ENCODE measurements around the gene CRBN. TPM values are rescaled to one million over a fixed set of nuclear protein-coding genes. Genes with fewer than 3 reads are reported as not detected.

The CRBN gene
- polyA plus RNA-seq, 3 donors: 80.1 to 85.5 (median 81.1) TPM

DNA sequence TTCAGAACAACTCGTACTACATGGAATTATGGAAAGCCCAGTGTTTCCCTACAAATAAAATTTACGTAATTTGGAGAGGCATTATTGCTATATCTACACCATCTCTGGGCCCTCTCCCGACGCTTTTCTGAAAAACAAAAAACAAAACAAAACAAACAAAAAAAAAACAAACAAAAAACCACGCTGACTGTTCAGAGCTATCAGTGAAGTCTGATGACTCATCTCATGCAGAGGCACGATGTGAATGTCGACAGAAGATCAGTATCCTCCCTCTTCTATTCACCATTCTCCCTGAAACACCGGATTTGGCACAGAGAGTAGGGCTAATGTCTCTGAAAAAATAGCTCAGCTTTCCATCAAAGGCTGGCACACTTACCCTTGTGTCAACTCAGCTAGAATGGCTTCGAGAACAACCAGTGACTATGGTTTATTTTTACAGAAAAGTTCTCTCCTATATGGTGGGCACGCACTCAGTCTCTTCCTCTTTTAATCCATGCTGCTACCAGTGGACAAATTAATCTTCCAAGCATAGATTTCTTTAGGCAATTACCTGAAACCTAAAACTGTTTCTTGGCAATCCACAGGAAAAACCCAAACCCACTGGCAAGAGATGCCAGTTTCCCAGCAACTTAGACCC is 1.5 kb downstream of the CRBN start:
- no peak for DNase-seq (ENCODE audit: low read depth in 3 of 3, low spot score in 2 of 3)

DNA sequence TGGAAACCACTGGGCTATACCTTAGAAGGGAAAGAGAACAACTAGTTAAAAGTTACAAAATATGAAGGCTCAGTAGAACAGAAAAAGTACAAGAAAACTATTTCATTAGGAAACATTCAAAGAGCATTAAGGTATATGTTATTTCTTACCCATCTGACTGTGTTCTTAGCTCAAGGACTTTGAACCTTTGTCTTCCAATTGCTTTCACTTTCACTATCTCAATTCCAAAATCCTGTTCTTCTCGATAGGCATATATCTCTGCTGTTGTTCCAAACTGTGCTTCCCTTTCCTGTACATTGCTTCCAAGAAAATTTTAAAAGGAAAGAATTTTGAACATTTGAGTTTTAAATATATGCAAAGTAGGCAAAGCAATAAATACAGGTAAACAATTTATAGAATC is 6.9 kb downstream of the CRBN start:
- DNase-seq (ENCODE audit: low read depth in 3 of 3, low spot score in 2 of 3): no peak

DNA sequence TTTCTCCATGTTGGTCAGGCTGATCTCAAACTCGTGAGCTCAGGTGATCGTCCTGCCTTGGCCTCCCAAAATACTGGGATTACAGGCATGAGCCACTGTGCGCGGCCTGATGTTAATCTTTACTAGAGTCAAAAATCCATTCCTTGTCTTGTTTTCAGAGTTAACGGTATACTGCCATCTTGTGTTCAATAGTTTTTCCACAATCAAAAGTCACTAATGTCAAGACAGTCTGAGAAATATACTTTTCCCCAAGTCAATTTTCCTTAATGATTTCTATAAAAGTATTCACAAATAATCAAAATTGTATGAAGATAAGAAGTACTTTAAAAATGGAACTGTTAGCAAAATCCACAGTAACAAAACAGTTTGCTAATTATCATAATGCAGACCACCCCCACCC is 8.5 kb downstream of the CRBN start:
- no peak for DNase-seq (ENCODE audit: low read depth in 3 of 3, low spot score in 2 of 3)

DNA sequence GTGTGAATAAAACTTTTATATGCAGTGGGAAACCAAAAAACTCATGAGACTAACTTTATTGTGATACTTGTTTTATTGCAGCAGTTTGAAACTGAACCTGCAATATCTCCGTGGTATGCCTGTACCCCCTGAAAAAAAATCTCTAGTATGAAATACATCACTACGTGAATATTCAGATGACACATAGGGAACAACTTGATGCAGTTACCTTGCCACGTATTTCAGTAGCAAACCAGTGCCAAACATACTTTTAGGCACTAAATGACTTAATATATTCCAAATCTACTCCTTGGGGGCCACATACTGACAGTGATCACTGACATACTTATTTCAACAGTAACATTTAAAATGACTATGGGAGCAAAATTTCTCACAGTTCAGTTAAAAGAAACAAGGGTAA is 13.8 kb downstream of the CRBN start:
- DNase-seq (ENCODE audit: low read depth in 3 of 3, low spot score in 2 of 3): no peak

DNA sequence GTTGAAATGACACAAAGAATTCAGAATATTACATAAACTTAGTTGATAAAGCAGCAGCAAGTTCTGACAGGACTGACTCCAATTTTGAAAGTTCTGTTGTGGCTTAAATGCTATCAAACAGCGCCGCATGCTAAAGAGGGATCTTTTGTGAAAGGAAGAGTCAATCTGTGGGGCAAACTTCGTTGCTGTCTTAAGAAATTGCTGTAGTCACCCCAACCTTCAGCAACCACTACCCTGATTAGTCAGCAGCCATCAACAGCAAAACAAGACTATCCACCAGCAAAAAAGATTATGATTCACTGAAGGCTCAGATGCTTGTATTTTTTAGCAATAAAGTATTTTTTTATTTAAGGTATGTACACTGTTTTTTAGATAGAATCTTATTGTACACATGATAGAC is 14.2 kb downstream of the CRBN start:
- no peak for DNase-seq (ENCODE audit: low read depth in 3 of 3, low spot score in 2 of 3)

DNA sequence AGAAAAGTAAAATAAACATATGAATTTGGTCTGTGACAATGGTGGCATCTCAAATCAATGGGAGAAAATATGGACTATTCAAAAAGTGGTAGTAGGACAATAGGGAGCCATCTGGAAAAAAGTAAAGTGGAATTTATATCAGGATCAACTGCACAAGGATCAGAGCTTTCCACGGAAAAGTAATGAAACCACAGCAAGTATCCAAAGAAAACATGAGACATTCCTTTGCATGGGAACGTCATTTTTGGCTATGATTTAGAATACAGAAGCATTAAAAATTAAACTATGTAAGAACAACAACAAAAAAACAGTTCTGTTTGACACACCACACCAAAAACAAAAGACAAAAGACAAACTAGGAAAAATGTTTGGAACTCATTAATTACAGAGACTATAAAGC is 18.7 kb downstream of the CRBN start:
- no peak for DNase-seq (ENCODE audit: low read depth in 3 of 3, low spot score in 2 of 3)

DNA sequence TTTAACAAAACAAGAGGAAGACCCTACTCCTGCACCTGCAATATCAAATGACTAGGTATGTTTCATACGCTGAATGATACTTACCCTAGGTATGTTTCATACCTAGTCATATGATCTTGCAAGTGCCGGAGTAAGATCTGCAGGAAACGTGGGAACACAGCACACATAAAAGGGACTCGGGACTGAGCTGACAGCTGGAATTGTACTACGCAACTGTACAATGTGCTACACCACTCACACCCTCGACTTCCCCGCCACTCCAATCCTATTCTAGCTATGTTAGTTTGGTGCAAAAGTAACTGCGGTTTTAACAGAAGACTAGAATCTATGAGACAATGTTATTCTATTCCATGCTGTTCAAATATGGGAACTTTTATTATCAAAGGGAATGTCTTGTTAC is 22.0 kb downstream of the CRBN start:
- no peak for DNase-seq (ENCODE audit: low read depth in 3 of 3, low spot score in 2 of 3)

DNA sequence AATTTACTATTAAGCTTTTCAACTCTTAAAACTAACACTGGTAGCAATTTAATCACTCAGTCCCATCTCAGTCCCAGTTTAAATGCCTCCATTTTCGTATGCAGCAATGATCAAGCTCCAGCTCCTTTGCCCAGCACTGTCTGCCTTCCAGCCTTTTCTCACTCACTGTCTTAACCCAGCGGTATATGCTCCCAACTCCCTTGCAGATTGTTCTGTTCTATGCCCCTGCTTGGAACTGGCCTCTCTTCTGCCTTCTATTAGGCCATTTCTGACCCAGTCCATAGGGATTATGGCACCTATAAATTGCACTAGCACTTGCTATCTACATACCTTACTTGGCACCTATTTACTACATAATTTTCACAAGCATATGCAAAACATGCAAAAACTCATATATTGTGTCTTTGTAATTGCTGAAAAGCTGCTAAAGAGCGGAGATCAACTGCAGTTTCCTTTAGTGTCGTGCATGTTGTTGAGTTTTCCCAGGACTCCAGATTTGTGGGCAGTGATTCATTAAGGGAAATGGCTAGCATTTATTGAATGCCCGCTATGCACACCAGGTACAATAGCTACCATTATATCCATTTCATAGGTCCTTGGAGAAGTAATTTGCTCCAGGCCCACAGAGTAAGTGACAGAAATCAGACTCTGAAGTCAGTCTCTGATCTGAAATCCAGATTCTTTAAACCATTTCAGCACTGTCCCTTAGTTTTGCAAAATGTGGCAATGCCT is 24.4 kb downstream of the CRBN start:
- no peak for DNase-seq (ENCODE audit: low read depth in 3 of 3, low spot score in 2 of 3)

DNA sequence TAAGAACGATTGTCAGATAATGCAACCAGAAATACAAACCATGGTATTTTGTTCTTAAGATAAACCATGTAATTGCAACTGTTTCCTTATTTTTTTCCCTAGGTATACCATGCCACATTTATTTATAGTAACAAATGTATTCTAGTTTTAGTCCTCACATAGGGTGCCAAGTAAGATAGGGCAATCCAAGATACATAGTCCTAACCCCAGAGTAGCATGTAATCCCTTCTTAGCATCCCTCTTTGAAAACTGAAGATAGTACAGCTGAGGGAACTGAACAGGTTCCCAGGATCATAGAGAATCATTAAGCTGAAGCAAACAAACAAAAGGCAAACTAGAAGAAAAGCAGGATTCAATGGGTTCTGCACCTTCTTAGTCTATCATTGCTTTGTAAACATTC is 28.0 kb downstream of the CRBN start:
- DNase-seq (ENCODE audit: low read depth in 3 of 3, low spot score in 2 of 3): no peak

DNA sequence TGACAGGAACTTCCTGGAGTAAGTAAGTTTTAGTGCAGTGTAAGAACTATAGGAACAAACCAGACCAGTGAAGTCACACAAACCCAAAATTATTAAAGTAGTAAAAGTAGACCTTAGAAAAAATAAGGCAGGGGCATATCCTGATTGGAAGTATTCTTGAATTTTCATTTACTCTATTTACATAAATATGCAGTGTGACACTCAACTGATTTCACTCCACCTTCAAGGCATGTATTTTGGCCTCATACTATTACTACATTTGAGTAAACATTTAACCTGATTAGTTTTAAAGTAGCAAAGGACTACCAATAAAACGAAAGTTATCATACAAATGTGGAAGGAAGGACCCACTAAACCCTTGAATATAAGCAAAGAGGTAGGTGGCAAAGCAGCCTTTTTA is 29.9 kb downstream of the CRBN start:
- no peak for DNase-seq (ENCODE audit: low read depth in 3 of 3, low spot score in 2 of 3)

DNA sequence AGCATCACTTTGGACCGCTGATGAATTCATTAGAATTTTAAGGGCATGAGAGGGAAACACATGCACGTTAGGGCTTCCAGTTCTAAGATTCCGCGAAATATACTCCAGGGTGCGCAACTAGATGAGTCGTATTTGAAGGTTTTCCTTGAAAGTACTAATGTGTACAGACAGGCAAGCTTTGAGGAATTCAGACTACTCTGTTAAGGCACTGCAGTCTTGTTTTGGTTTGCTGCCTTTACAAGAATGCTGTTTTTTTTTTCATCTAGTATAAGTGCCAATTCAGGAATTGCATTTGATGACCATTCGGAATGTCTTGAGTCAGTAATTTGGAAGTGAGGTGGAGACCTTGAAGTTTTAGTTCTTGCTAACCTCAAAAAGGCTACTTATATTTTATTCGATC is 33.7 kb downstream of the CRBN start:
- no peak for DNase-seq (ENCODE audit: low read depth in 3 of 3, low spot score in 2 of 3)

DNA sequence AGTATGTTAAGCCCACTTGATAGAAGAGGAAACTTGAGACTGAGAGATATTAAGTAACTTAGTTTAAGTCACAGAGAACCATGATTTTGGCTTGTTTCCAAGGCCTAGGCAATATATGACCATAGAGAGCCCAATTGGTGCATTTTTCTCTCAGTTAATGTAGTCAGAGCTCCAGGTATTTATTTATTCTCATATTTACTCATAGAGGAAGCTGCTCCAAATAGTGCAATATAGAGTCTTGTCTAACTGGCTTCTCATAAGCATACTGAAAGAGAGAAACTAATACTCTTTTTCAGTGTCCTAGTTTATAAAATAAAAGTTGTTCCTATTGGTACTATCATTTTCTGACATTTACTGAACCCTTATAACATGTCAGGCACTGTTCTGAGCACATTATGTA is 37.6 kb downstream of the CRBN start:
- DNase-seq (ENCODE audit: low read depth in 3 of 3, low spot score in 2 of 3): no peak

DNA sequence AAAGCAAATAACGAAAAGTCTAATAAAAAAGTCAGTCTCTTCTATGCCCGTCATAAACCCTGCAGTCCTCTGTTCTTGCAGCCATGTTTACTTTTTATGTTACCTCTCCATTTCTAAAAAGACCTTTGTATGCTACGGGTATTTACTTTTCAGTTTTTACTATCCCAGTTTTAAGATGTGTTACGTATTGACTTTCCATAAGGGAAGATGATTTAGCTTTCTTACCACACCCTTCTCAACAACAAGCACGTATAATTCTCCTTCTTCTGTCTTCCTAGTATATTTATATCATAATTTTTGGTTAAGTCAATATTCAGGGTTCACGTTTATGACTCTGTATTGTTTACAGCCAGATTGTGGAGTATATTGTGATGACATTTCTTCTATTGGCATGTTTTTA is 42.0 kb downstream of the CRBN start:
- no peak for DNase-seq (ENCODE audit: low read depth in 3 of 3, low spot score in 2 of 3)

DNA sequence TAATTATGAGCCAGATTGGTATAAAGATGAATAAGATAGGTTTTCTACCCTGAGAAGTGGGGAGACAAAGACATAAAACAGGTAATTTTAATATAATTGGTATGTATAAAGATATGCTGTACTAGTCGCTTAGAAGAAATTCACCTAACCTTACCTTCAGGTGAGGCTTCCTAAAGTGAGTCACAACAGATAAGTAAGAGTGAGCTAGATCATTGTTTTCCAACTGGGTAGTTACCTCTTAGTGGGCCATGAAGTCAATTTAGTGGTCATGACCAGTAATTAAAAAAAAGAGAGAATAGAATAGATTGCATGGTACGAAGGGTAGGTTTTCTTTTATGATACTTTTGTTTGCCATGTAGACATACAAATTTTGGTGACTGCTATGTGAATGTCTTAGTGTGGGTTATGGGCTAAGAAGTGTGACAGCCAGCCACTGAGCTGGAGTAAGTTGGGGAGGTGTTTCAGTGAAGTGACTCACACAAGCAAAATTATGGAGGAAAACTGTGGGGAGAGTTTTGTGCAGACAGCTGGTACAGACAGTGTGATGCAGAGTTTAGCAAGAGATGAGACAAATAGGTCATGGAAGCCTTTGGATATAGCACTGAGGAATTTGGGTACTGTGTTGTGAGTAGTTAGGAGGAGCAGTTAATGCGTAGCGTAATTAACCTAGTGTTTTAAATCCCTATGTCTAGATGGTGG is 44.6 kb downstream of the CRBN start:
- no peak for DNase-seq (ENCODE audit: low read depth in 3 of 3, low spot score in 2 of 3)

DNA sequence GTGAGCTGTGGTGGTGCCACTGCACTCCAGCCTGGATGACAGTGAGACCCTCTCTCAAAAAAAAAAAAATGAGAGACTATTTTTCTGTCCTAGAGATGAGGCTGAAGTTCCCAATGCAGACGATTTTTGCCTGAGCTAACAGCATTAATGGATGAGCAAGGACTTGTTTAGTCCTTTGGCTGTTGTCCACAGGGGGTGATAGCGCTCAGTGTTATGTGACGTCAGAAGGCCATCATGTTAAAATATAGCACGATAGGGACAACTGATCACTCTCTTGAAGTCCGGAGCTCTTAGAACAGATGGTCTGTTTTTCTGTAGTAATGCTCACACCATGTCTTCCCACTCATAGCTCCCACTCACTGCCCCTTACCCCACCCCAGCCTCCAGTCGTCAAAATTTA is 46.0 kb downstream of the CRBN start:
- no peak for DNase-seq (ENCODE audit: low read depth in 3 of 3, low spot score in 2 of 3)

DNA sequence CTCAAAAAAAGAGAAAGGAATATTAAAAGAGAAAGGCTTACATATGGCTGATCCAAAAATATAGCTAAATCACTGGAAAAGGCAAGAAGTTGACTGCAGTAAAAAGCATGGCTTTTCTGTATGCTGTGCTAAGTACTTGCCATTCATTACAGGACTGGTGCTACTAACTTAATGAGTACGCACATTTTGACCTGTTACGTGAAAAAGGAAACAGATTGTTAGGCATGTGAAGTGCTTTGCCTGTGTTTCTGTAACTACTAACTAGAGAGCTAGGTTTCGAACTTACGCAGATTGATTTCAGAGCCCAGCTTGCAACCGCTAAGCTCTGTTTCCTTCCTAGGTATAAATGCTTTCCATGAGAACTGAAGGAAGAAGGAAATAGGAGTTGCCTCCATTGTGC is 49.9 kb downstream of the CRBN start:
- no peak for DNase-seq (ENCODE audit: low read depth in 3 of 3, low spot score in 2 of 3)

DNA sequence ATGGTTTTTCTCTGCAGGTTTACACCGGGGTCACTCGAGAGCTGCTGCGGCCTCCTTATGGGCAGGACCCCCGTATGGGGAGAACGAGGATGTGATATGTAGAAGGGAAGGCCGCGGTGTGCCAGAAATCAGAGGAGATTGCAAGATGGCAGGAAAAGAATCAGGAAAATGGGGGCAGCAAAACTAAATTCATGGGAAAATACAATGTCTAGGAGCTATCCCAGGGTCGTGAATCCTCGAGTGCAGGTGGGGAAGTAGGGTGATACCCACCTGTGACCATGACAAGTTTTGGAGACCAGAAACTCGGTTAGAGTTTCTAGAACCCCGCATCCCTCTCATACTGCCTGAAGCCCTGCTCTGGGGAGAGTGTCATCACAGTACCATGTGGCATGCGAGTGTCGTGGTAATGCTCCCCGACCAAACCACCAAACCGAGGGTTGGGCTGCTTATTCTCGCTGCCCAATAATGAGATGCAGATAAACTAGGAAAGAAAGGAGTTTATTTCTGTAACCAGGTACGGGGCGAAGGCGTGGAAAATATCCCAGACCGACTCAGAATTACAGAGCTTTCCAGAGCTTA is 52.0 kb downstream of the CRBN start:
- DNase-seq (ENCODE audit: low read depth in 3 of 3, low spot score in 2 of 3): peak in 1 of 3 donors; percentile 10

DNA sequence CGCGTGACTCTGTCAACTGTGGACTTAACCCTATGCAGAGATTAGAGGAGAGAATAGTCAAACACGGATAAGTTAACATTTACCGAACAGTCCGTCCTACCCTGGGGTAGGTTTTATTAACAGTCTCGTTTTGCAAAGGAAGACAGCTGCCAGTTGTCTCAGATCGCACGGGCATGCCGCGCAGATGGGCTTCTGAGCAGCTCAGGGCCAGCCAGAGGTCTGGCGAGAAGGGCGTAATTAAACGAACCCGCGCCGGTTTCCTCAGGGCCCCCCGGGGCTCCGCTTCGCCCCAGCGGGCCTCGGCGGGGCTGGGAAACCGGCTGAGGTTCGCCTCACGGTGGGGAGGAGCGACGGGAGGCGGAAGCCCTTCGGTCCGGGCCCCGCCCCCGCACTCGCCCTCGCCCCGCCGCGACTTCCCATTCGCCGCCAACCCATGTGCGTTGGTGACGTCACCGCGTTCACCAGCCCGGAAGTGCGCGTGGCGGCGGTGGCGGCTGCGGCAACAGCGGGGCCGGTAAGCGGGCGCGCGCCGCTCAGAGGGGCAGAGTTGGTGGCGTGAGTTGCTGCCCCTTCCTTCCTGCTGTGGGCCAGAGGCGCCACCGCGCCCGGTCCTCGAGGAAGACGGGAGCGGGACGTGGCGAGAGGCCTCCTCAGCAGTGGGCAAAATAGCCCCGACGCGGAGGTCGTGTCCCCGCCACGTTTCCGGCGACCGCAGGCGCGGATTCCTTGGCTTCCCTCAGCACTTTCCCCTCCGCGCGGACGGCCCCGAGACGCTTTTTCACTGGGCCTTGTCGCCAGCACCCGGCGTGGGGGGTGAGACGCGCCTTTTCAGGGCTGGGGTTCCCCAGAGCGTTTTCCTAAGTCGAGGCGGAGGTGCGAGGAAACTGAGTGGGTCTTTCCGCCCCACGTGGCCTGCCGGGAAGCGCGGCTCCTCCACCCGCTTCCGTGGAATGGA is 52.7 kb downstream of the CRBN start, which contains the start of gene TRNT1:
TSS of gene TRNT1 (plus strand) at position 464 of the 955 bp plus-strand sequence. CDS start 2,101 bp downstream, outside the sequence.
- DNase-seq (ENCODE audit: low read depth in 3 of 3, low spot score in 2 of 3): peak; percentile 73 to 88 (median 84)

DNA sequence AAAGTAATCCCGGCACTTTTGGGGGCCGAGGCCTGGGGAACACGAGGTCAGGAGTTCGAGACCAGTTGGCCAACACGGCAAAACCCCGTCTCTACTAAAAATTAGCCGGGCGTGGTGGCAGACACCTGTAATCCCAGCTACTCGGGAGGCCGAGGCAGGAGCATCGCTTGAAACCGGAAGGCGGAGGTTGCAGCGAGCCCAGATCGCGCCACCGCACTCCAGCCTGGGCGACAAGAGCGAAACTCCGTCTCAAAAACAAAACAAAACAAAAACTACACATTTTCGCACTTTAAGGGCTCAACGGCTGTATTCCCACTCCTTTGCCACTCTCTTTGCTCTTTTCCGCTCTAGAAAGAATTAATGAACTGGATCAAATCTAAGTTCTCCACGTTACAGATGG is 53.5 kb downstream of the CRBN start:
- DNase-seq (ENCODE audit: low read depth in 3 of 3, low spot score in 2 of 3): no peak

DNA sequence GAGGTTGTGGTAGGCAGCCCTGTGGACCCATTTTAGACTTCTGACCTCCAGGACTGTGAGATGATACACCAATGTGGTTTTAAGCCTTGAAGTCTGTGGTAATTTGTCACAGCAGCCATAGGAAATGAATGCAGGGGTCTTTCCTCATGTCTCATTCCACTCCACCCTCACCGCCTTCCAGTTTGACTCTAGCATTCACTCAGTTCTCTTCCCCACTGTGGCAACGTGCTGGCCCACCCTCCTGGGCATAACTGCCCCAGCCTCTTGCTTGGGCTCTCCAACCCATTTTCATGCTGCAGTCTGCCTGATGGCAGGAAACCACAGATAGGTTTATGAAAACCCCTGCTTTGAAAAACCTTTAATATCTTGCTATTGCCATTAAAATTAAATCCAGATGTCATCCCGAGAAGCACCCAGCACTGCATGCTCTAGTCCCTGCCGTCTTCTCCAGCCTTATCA is 60.1 kb downstream of the CRBN start:
- no peak for DNase-seq (ENCODE audit: low read depth in 3 of 3, low spot score in 2 of 3)
